Measurements from ENCODE around the gene PITPNB. TPM values are rescaled to one million over a fixed set of nuclear protein-coding genes. Genes with fewer than 3 reads are reported as not detected.

Gene PITPNB
- total RNA-seq, 1 experiment from 2014 or later: 82.6 TPM

- DNase-seq (ENCODE audit: low read depth, low spot score): no peak
- CTCF ChIA-PET: interaction anchor here (1.1 kb wide), 1 partner anchor 11 kb away, joined by 4 read pairs; no protein-coding TSS in a partner anchor
- ATAC-seq: no peak
- BruUV-seq (replicated peaks): no TSS peak
- H3K9me3 ChIP-seq (ENCODE audit: control insufficient read depth in 1 of 2, insufficient read depth in 1 of 2, low read depth in 1 of 2, low read length in 2 of 2): no peaks in the 10 kb centered on the region
- POLR2A ChIA-PET: no interaction called here
- RAD21 ChIA-PET (ENCODE audit: low non-redundant PET in 1 of 2, low total read pairs in 2 of 2, uncharacterized antibody in 2 of 2, unreplicated experiment in 2 of 2): no interaction called here
- no peaks in the 10 kb centered on the region for H3K9me2 ChIP-seq (ENCODE audit: insufficient read depth)
- peaks cover 75% of the 10 kb centered on the region for H3K79me2 ChIP-seq (ENCODE audit: insufficient read depth, low read length)
- no peak overlapping the region for H2AFZ ChIP-seq (ENCODE audit: low read depth, low read length, poor library complexity, severe bottlenecking)
- peaks cover 20 to 21% of the 10 kb centered on the region in 2 experiments; a peak in 3 of 4 replicates for H3K36me3 ChIP-seq (ENCODE audit: control insufficient read depth in 1 of 2, insufficient read depth in 2 of 2, low read length in 2 of 2)
- H4K20me1 ChIP-seq (ENCODE audit: insufficient read depth): peaks cover 15% of the 10 kb centered on the region; the same call in 1 of the 2 replicates
- H3K4me2 ChIP-seq (ENCODE audit: low read length): no peak overlapping the region
- no peak overlapping the region for H3K4me3 ChIP-seq (replicated peaks in 1 of 2; ENCODE audit: low read depth in 1 of 2, low read length in 2 of 2)
- no peak overlapping the region for H3K27ac ChIP-seq (ENCODE audit: low read depth, low read length)
- H3K4me1 ChIP-seq (ENCODE audit: control insufficient read depth in 1 of 2, insufficient read depth in 2 of 2, low read length in 2 of 2): no peaks in the 10 kb centered on the region
- intact Hi-C loops (cut with micrococcal nuclease): no loop called here
- TF ChIP-seq FOSL1 (IDR thresholded peaks at IDR 0.05; ENCODE audit: low read depth): no peak
- TF ChIP-seq ZNF274 (IDR thresholded peaks at IDR 0.05; ENCODE audit: low read depth, low read length): no peak
- no peak for TF ChIP-seq EGR1 (IDR thresholded peaks at IDR 0.05; ENCODE audit: low read depth)
- no peak for TF ChIP-seq SP1 (IDR thresholded peaks at IDR 0.05; ENCODE audit: low read depth)
- no peak for TF ChIP-seq ZBTB33 (IDR thresholded peaks at IDR 0.05; ENCODE audit: extremely low read depth, insufficient replicate concordance, low read length)
- TF ChIP-seq SIN3A (IDR thresholded peaks at IDR 0.05; ENCODE audit: low read depth): no peak
- TF ChIP-seq TCF7L2 (IDR thresholded peaks at IDR 0.05; ENCODE audit: borderline replicate concordance, extremely low read depth, insufficient read depth, insufficient read length): no peak
- no peak for TF ChIP-seq POLR2AphosphoS5 (IDR thresholded peaks at IDR 0.05; ENCODE audit: low read depth, low read length)
- H3K9ac ChIP-seq (ENCODE audit: low read length): no peak overlapping the region
- H3K27me3 ChIP-seq (ENCODE audit: insufficient read depth, low read length): no peaks in the 10 kb centered on the region
These were observed 44.3 kb downstream of the PITPNB start for GRCh38 chr22:27874764-27875163.

GRCh38 chr22:27874185-27874584 is 44.9 kb downstream of the PITPNB start:
- intact Hi-C loops (cut with micrococcal nuclease): no loop called here
- CTCF ChIA-PET: interaction anchor here (0.9 kb wide), 1 partner anchor 10 kb away, joined by 3 read pairs; no protein-coding TSS in a partner anchor
- Histone ChIP-seq H3K4me1 (ENCODE audit: control insufficient read depth in 1 of 2, insufficient read depth in 2 of 2, low read length in 2 of 2) (no peaks in the 10 kb centered on the region), H3K9ac (ENCODE audit: low read length) (no peak overlapping the region), H3K36me3 (ENCODE audit: control insufficient read depth in 1 of 2, insufficient read depth in 2 of 2, low read length in 2 of 2) (peaks cover 20 to 21% of the 10 kb centered on the region in 2 experiments; a peak in 3 of 4 replicates), H2AFZ (ENCODE audit: low read depth, low read length, poor library complexity, severe bottlenecking) (no peak overlapping the region), H3K9me2 (ENCODE audit: insufficient read depth) (no peaks in the 10 kb centered on the region), H3K27ac (ENCODE audit: low read depth, low read length) (no peak overlapping the region), H4K20me1 (ENCODE audit: insufficient read depth) (peaks cover 12% of the 10 kb centered on the region; the same call in 1 of the 2 replicates), H3K4me2 (ENCODE audit: low read length) (no peak overlapping the region), H3K9me3 (ENCODE audit: control insufficient read depth in 1 of 2, insufficient read depth in 1 of 2, low read depth in 1 of 2, low read length in 2 of 2) (no peaks in the 10 kb centered on the region), H3K4me3 (replicated peaks in 1 of 2; ENCODE audit: low read depth in 1 of 2, low read length in 2 of 2) (no peak overlapping the region), H3K27me3 (ENCODE audit: insufficient read depth, low read length) (no peaks in the 10 kb centered on the region), H3K79me2 (ENCODE audit: insufficient read depth, low read length) (peaks cover 71% of the 10 kb centered on the region)
- POLR2A ChIA-PET: no interaction called here
- ATAC-seq: no peak
- RAD21 ChIA-PET (ENCODE audit: low non-redundant PET in 1 of 2, low total read pairs in 2 of 2, uncharacterized antibody in 2 of 2, unreplicated experiment in 2 of 2): no interaction called here
- TF ChIP-seq SIN3A (IDR thresholded peaks at IDR 0.05; ENCODE audit: low read depth) (no peak), ELF1 (IDR thresholded peaks at IDR 0.05; ENCODE audit: borderline replicate concordance, low read depth) (no peak), EZH2 (IDR thresholded peaks at IDR 0.05) (no peak), REST (IDR thresholded peaks at IDR 0.05; ENCODE audit: low read depth) (no peak), POLR2A (IDR thresholded peaks at IDR 0.05; ENCODE audit: borderline replicate concordance, extremely low read depth, insufficient read depth, insufficient read length) (no peak), JUND (IDR thresholded peaks at IDR 0.05) (no peak), EGR1 (IDR thresholded peaks at IDR 0.05; ENCODE audit: low read depth) (no peak), RAD21 (IDR thresholded peaks at IDR 0.05; ENCODE audit: low read depth) (no peak)
- BruUV-seq (replicated peaks): no TSS peak
- DNase-seq (ENCODE audit: low read depth, low spot score): no peak

Data from HCT116 (cell line).